Endothelial cell of umbilical vein (primary cell): ENCODE measurements around the gene IER3.

ENCODE experiments used
- EZH2 ChIP-seq: IDR thresholded peaks from 2 replicates; pipeline ENCODE4 v1.6.1; 2012; ENCODE audit warnings: borderline replicate concordance, low read depth, mild to moderate bottlenecking, moderate library complexity, low read length, inconsistent platforms; ENCODE audit not compliant: severe bottlenecking
- FOS ChIP-seq: IDR thresholded peaks from 2 replicates; pipeline ENCODE4 v1.6.1; 2011; ENCODE audit warnings: mild to moderate bottlenecking, low read length, moderate library complexity, borderline replicate concordance; ENCODE audit not compliant: insufficient read depth
- JUN ChIP-seq: IDR thresholded peaks from 2 replicates; pipeline ENCODE4 v1.6.1; 2011; ENCODE audit warnings: borderline replicate concordance, low read depth; ENCODE audit not compliant: insufficient read length, insufficient read depth
- MAX ChIP-seq: IDR thresholded peaks from 2 replicates; pipeline ENCODE4 v1.6.1; 2011; ENCODE audit not compliant: insufficient read depth, insufficient read length
- POLR2A ChIP-seq: IDR thresholded peaks from 2 replicates; pipeline ENCODE4 v1.6.1; 2012; ENCODE audit warnings: low read depth, mild to moderate bottlenecking, control low read depth, low read length
- POLR2AphosphoS5 ChIP-seq: IDR thresholded peaks from 2 replicates; pipeline ENCODE4 v1.6.1; 2012; ENCODE audit warnings: low read depth, mild to moderate bottlenecking, control low read depth, low read length, moderate library complexity; ENCODE audit not compliant: insufficient read depth
- TF ChIP-seq, protein P1 (sequence below), 2 donors: IDR thresholded peaks; 1 replicate in 1 of 2; 2 replicates in 1 of 2; pipeline ENCODE4 v1.5.1; 2011; ENCODE audit warnings: low read length in 2 of 2, mild to moderate bottlenecking in 2 of 2, moderate library complexity in 2 of 2, control low read depth in 1 of 2, inconsistent platforms in 1 of 2, low read depth in 1 of 2; ENCODE audit not compliant: insufficient read depth in 1 of 2; ENCODE audit errors: extremely low read depth in 1 of 2

DNA sequence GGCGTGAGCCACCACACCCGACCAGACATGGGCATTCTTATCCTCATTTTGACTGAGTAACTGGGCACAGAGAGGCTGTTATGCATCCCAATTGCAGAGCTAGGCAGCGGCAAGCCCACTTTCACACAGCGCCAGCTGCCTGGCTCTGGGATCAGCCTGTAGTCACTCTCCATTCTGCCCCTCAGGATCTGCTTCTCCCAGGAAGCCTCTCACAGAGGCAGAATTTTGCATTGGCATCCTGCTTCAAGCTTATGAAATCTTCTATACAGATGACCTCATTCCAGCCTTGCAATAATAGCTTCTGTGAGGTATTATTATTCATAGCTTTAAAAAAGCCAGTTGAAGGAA, 37.0 kb upstream of the IER3 start:
- TF ChIP-seq JUN, result no peak
- no peak for TF ChIP-seq MAX
- no peak for TF ChIP-seq POLR2A
- TF ChIP-seq, protein P1, sequence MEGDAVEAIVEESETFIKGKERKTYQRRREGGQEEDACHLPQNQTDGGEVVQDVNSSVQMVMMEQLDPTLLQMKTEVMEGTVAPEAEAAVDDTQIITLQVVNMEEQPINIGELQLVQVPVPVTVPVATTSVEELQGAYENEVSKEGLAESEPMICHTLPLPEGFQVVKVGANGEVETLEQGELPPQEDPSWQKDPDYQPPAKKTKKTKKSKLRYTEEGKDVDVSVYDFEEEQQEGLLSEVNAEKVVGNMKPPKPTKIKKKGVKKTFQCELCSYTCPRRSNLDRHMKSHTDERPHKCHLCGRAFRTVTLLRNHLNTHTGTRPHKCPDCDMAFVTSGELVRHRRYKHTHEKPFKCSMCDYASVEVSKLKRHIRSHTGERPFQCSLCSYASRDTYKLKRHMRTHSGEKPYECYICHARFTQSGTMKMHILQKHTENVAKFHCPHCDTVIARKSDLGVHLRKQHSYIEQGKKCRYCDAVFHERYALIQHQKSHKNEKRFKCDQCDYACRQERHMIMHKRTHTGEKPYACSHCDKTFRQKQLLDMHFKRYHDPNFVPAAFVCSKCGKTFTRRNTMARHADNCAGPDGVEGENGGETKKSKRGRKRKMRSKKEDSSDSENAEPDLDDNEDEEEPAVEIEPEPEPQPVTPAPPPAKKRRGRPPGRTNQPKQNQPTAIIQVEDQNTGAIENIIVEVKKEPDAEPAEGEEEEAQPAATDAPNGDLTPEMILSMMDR (IDR thresholded peaks at IDR 0.05; ENCODE audit: extremely low read depth in 1 of 2, insufficient read depth in 1 of 2, low read depth in 1 of 2, low read length in 2 of 2), result no peak
- no peak for TF ChIP-seq EZH2
- no peak for TF ChIP-seq POLR2AphosphoS5
- TF ChIP-seq FOS, result no peak
